Effector memory CD8-positive, alpha-beta T cell (primary cell): Measurements from ENCODE around the gene TUNAR.

ENCODE experiments used
- ATAC-seq: fragments of 150-1000 bp; cut with Tn5 transposase; replicated peaks from 2 replicates; pipeline ENCODE4 v1.10.0; 2021; ENCODE audit warnings: mild to moderate bottlenecking, moderate library complexity
- DNase-seq, 3 experiments: peaks; one replicate each; pipeline ENCODE4 v3.0.0; 2021
- H3K27ac Mint-ChIP-seq, 2 donors: one replicate each; pipeline ENCODE4 v1.8.0; 2022; ENCODE audit warnings: mild to moderate bottlenecking in 2 of 2, mixed read lengths in 2 of 2, moderate library complexity in 2 of 2
- H3K27me3 Mint-ChIP-seq, 2 donors: one replicate each; pipeline ENCODE4 v1.8.0; 2022; ENCODE audit warnings: mixed read lengths in 2 of 2
- H3K36me3 Mint-ChIP-seq: one replicate; pipeline ENCODE4 v1.8.0; 2022; ENCODE audit warnings: mild to moderate bottlenecking, moderate library complexity, mixed read lengths; ENCODE audit not compliant: insufficient read depth
- H3K4me1 Mint-ChIP-seq, 2 donors: one replicate each; pipeline ENCODE4 v1.8.0; 2022; ENCODE audit warnings: low read depth in 2 of 2, mixed read lengths in 2 of 2
- H3K4me3 Mint-ChIP-seq, 2 donors: one replicate each; pipeline ENCODE4 v1.8.0; 2022; ENCODE audit warnings: mild to moderate bottlenecking in 2 of 2, mixed read lengths in 2 of 2, moderate library complexity in 2 of 2
- H3K9me3 Mint-ChIP-seq, 2 donors: one replicate each; pipeline ENCODE4 v1.8.0; 2022; ENCODE audit warnings: mixed read lengths in 2 of 2
- total RNA-seq, 9 experiments: gene quantifications; one replicate each; lab custom pipeline; 2026; lab: John Stamatoyannopoulos, UW

Gene TUNAR
- 0 reads per million in 9 experiments for total RNA-seq

GRCh38 chr14:95876761-95877538 is at the start of gene TUNAR:
TUNAR (plus strand) TSS chr14:95876832.
- DNase-seq (no peak), ATAC-seq (no peak)
- Mint-ChIP-seq H3K9me3 (no peaks in the 10 kb centered on the region), H3K36me3 (no peaks in the 10 kb centered on the region), H3K27me3 (peaks cover 51 to 85% of the 10 kb centered on the region in 2 donors), H3K27ac (no peak within 1 kb of the TSS), H3K4me1 (peaks cover 0 to 3% of the 10 kb centered on the region in 2 donors), H3K4me3 (peak within 1 kb of the TSS in 1 of 2 donors; percentile 12)

DNA sequence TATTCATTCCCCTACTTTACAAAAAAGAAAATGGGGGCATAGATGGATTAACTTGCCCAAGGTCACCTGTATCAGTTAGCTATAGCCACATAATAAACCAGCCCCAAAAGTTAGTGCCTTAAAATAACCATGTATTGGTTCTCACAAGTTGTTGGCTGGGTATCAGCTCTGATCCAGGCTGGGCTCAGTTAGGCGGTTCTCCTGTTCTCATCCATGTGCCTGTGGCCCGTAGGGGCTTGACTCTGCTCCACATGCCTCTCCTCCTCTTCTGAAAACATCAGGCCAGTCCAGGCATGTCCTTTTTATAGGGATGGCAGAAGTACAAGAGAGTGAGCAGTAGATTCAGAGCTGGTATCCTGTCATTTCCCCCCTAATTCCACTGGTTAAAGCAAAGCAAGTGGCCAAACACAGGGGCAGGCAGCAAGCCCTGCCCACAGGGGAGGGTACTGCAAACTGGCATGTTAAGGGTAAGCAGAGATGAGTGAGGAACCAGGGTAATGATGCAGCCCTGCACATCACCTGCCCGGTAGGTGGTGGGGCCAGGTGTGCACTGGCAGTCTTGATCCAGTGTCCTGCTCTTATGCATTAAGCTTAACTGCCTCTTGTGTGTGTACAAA is 47.9 kb upstream of the TUNAR start:
- DNase-seq = no peak
- no peak overlapping the region for H3K4me3 Mint-ChIP-seq
- no peaks in the 10 kb centered on the region for H3K4me1 Mint-ChIP-seq
- no peaks in the 10 kb centered on the region for H3K36me3 Mint-ChIP-seq
- no peak overlapping the region for H3K27ac Mint-ChIP-seq
- H3K27me3 Mint-ChIP-seq = peaks cover 27 to 58% of the 10 kb centered on the region in 2 donors
- no peaks in the 10 kb centered on the region for H3K9me3 Mint-ChIP-seq
- no peak for ATAC-seq

GRCh38 chr14:95829321-95829720 is 47.3 kb upstream of the TUNAR start:
- Mint-ChIP-seq H3K27me3 (peaks cover 27 to 58% of the 10 kb centered on the region in 2 donors), H3K36me3 (no peaks in the 10 kb centered on the region), H3K9me3 (no peaks in the 10 kb centered on the region), H3K4me3 (no peak overlapping the region), H3K27ac (no peak overlapping the region), H3K4me1 (no peaks in the 10 kb centered on the region)
- DNase-seq = no peak
- ATAC-seq = no peak

GRCh38 chr14:95830386-95830785 is 46.2 kb upstream of the TUNAR start:
- peaks cover 27 to 67% of the 10 kb centered on the region in 2 donors for H3K27me3 Mint-ChIP-seq
- H3K27ac Mint-ChIP-seq = no peak overlapping the region
- H3K9me3 Mint-ChIP-seq = no peaks in the 10 kb centered on the region
- H3K4me3 Mint-ChIP-seq = no peak overlapping the region
- H3K4me1 Mint-ChIP-seq = no peaks in the 10 kb centered on the region
- ATAC-seq (no peak), DNase-seq (no peak)
- H3K36me3 Mint-ChIP-seq = no peaks in the 10 kb centered on the region

DNA sequence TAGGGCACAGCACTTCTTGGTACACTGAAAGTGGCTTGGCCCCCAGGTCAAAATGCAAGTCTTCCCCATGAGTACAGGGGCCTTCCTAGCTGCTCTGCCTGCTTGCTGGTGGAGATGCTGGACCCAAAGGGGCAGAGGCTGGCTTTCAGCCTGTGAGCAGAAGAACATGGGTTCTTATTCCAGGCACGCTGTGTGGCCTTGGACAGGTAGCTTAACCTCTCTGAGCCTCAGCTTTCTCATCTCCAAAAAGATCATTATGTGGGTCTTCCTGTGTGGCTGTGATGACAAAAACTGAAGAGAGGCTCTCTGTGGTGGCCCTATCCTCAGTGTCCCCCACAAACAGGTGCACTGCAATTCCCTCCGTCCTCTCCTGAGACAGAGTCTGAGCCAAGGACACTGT is 45.6 kb upstream of the TUNAR start:
- no peaks in the 10 kb centered on the region for H3K4me1 Mint-ChIP-seq
- DNase-seq (no peak), ATAC-seq (no peak)
- H3K27ac Mint-ChIP-seq = no peak overlapping the region
- H3K9me3 Mint-ChIP-seq = no peaks in the 10 kb centered on the region
- no peaks in the 10 kb centered on the region for H3K36me3 Mint-ChIP-seq
- H3K4me3 Mint-ChIP-seq = no peak overlapping the region
- peaks cover 27 to 67% of the 10 kb centered on the region in 2 donors for H3K27me3 Mint-ChIP-seq

- Mint-ChIP-seq H3K27ac (no peak overlapping the region), H3K4me3 (no peak overlapping the region), H3K9me3 (no peaks in the 10 kb centered on the region), H3K27me3 (peaks cover 27 to 67% of the 10 kb centered on the region in 2 donors), H3K4me1 (no peaks in the 10 kb centered on the region), H3K36me3 (no peaks in the 10 kb centered on the region)
- no peak for DNase-seq
- no peak for ATAC-seq
These were observed 45.2 kb upstream of the TUNAR start for GRCh38 chr14:95831468-95831867.

GRCh38 chr14:95832012-95832411 is 44.6 kb upstream of the TUNAR start:
- ATAC-seq = no peak

DNA sequence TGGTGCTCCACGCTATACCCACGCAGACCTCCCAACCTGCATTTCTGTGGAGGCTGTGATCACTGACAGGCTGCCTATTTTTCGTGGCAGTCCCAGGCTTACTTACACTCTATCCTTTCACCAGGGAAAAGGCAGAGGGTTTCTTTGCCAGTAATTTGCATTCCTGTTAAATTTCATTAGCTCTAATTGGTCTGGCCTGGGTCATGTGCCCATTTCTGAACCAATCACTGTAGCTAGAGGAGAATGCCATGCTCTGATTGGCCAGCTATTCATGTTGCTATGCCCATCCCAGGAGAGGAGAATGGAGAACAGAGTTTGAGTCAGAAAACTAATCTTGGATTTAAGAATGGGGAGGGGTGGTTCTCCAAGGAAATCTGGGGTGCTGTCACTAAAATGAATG is 43.2 kb upstream of the TUNAR start:
- DNase-seq (no peak), ATAC-seq (no peak)
- H3K4me3 Mint-ChIP-seq = no peak overlapping the region
- no peaks in the 10 kb centered on the region for H3K4me1 Mint-ChIP-seq
- no peak overlapping the region for H3K27ac Mint-ChIP-seq
- H3K27me3 Mint-ChIP-seq = peaks cover 21 to 62% of the 10 kb centered on the region in 2 donors
- H3K36me3 Mint-ChIP-seq = no peaks in the 10 kb centered on the region
- H3K9me3 Mint-ChIP-seq = peaks cover 0 to 3% of the 10 kb centered on the region in 2 donors

More at GRCh38 chr14:95832012-95832411, 44.6 kb upstream of the TUNAR start:
- Mint-ChIP-seq H3K36me3 (no peaks in the 10 kb centered on the region), H3K4me1 (no peaks in the 10 kb centered on the region), H3K9me3 (no peaks in the 10 kb centered on the region), H3K27me3 (peaks cover 27 to 67% of the 10 kb centered on the region in 2 donors), H3K27ac (no peak overlapping the region), H3K4me3 (no peak overlapping the region)
- DNase-seq = no peak

GRCh38 chr14:95834496-95834895 is 42.1 kb upstream of the TUNAR start:
- Mint-ChIP-seq H3K27me3 (peaks cover 21 to 58% of the 10 kb centered on the region in 2 donors), H3K27ac (no peak overlapping the region), H3K4me3 (no peak overlapping the region), H3K9me3 (peaks cover 0 to 3% of the 10 kb centered on the region in 2 donors), H3K4me1 (no peaks in the 10 kb centered on the region), H3K36me3 (no peaks in the 10 kb centered on the region)
- DNase-seq (no peak), ATAC-seq (no peak)

GRCh38 chr14:95835121-95835730 is 41.4 kb upstream of the TUNAR start:
- H3K36me3 Mint-ChIP-seq = no peaks in the 10 kb centered on the region
- DNase-seq (no peak), ATAC-seq (no peak)
- H3K9me3 Mint-ChIP-seq = peaks cover 0 to 3% of the 10 kb centered on the region in 2 donors
- no peaks in the 10 kb centered on the region for H3K4me1 Mint-ChIP-seq
- H3K27me3 Mint-ChIP-seq = peaks cover 20 to 50% of the 10 kb centered on the region in 2 donors
- no peak overlapping the region for H3K4me3 Mint-ChIP-seq
- no peak overlapping the region for H3K27ac Mint-ChIP-seq

- no peak overlapping the region for H3K4me3 Mint-ChIP-seq
- no peaks in the 10 kb centered on the region for H3K4me1 Mint-ChIP-seq
- H3K9me3 Mint-ChIP-seq = peaks cover 0 to 3% of the 10 kb centered on the region in 2 donors
- peaks cover 19 to 30% of the 10 kb centered on the region in 2 donors for H3K27me3 Mint-ChIP-seq
- ATAC-seq = no peak
- H3K27ac Mint-ChIP-seq = no peak overlapping the region
- no peak for DNase-seq
- peaks cover 3% of the 10 kb centered on the region for H3K36me3 Mint-ChIP-seq
These were observed 37.8 kb upstream of the TUNAR start for GRCh38 chr14:95838862-95839261.

DNA sequence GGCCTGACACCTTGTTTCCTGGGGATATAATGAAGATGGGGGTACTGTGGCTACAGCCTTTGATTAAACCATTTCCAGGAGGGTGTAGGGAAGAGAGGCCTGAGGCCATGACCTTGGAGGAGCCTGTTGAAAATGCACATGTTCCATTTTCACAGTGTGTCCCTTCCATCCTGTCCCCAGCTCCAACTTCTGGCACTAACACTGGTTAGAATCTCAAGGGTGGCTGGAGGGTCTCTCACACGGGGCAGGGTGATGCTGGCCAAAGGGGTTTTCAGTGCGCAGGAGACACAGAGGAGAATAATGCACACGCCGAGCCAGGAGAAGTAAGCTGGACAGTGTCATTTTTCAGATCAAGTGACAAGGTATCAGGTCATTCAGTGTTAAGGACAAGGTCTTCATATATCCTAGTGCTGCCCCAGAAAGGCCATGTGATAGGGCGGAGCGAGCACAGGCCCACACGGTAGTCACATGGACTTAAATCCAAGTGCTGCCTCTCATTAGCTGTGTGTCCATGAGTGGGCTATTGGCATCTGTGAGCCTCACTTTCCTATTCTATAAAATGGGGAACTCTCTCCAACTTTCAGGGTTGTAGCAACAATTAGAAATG is 36.4 kb upstream of the TUNAR start:
- H3K4me3 Mint-ChIP-seq = no peak overlapping the region
- peaks cover 19 to 23% of the 10 kb centered on the region in 2 donors for H3K27me3 Mint-ChIP-seq
- no peak for DNase-seq
- H3K36me3 Mint-ChIP-seq = peaks cover 3% of the 10 kb centered on the region
- no peaks in the 10 kb centered on the region for H3K4me1 Mint-ChIP-seq
- no peak for ATAC-seq
- no peak overlapping the region for H3K27ac Mint-ChIP-seq
- H3K9me3 Mint-ChIP-seq = peaks cover 0 to 3% of the 10 kb centered on the region in 2 donors

GRCh38 chr14:95841668-95842067 is 35.0 kb upstream of the TUNAR start:
- no peak overlapping the region for H3K4me3 Mint-ChIP-seq
- no peaks in the 10 kb centered on the region for H3K4me1 Mint-ChIP-seq
- ATAC-seq (no peak), DNase-seq (no peak)
- H3K27ac Mint-ChIP-seq = no peak overlapping the region
- peaks cover 22 to 26% of the 10 kb centered on the region in 2 donors for H3K27me3 Mint-ChIP-seq
- H3K9me3 Mint-ChIP-seq = peaks cover 0 to 3% of the 10 kb centered on the region in 2 donors
- H3K36me3 Mint-ChIP-seq = peaks cover 3% of the 10 kb centered on the region
